GM20000 (cell line): ENCODE results near the gene PRRC2A.

Source experiments
- DNase-seq: peaks from one replicate; pipeline ENCODE4 v3.0.0; 2012; ENCODE audit warnings: low spot score
- CTCF ChIP-seq: IDR thresholded peaks from 2 replicates; pipeline ENCODE4 v1.5.1; 2012; ENCODE audit warnings: mild to moderate bottlenecking, control low read depth; ENCODE audit errors: extremely low read depth, missing control alignments

PRRC2A gene

GRCh38 chr6:31662124-31662723, 41.7 kb downstream of the PRRC2A start:
- no peak for TF ChIP-seq CTCF
- no peak for DNase-seq

- TF ChIP-seq CTCF: no peak
- DNase-seq: no peak
Observed at GRCh38 chr6:31663126-31663960, 42.8 kb downstream of the PRRC2A start.

GRCh38 chr6:31663961-31664789, 43.7 kb downstream of the PRRC2A start:
- no peak for DNase-seq
- TF ChIP-seq CTCF: peak; percentile 15

GRCh38 chr6:31664790-31665500, 44.4 kb downstream of the PRRC2A start, which contains the start of gene GPANK1:
Gene GPANK1, minus strand, starts transcription at chr6:31664997. Its CDS starts 519 bp downstream, at chr6:31664478.
- TF ChIP-seq CTCF: no peak
- DNase-seq: peak; percentile 83

- TF ChIP-seq CTCF: no peak
- DNase-seq: peak; percentile 95
Observed at GRCh38 chr6:31665501-31666336, 45.2 kb downstream of the PRRC2A start, which contains the start of gene CSNK2B. Gene CSNK2B, plus strand, starts transcription at chr6:31666080. Its CDS starts 752 bp downstream, at chr6:31666832.

GRCh38 chr6:31666337-31666965, 45.9 kb downstream of the PRRC2A start:
- no peak for TF ChIP-seq CTCF
- no peak for DNase-seq
